GM23248 (cell line): Measurements from ENCODE around the gene RAF1. TPM values are rescaled to one million over a fixed set of nuclear protein-coding genes. Genes with fewer than 3 reads are reported as not detected.

Source experiments
- DNase-seq: peaks from one replicate; pipeline ENCODE4 v3.0.0-alpha.2; 2015
- H2AFZ ChIP-seq: fragments of 200-600 bp; sonication (generic); 2 replicates; pipeline ENCODE4 v1.6.1; 2016; ENCODE audit warnings: antibody characterized with exemption
- H3F3A ChIP-seq: fragments of 200-600 bp; sonication (generic); 2 replicates; pipeline ENCODE4 v1.6.1; 2016; ENCODE audit warnings: mild to moderate bottlenecking, antibody characterized with exemption, mixed run types; ENCODE audit not compliant: insufficient read depth
- H3K27ac ChIP-seq: fragments of 200-600 bp; sonication (generic); 2 replicates; pipeline ENCODE4 v1.5.1; 2016; ENCODE audit warnings: mild to moderate bottlenecking
- H3K27me3 ChIP-seq: fragments of 200-600 bp; sonication (generic); replicated peaks from 2 replicates; pipeline ENCODE4 v1.6.1; 2016; ENCODE audit warnings: mild to moderate bottlenecking; ENCODE audit not compliant: insufficient read depth
- H3K36me3 ChIP-seq: fragments of 200-600 bp; sonication (generic); 2 replicates; pipeline ENCODE4 v1.6.1; 2016; ENCODE audit warnings: low read depth, mild to moderate bottlenecking
- H3K4me1 ChIP-seq: fragments of 200-600 bp; sonication (generic); 2 replicates; pipeline ENCODE4 v1.6.1; 2016; ENCODE audit warnings: mild to moderate bottlenecking; ENCODE audit not compliant: insufficient read depth
- H3K4me2 ChIP-seq: fragments of 200-600 bp; sonication (generic); one replicate; pipeline ENCODE4 v1.6.1; 2016; ENCODE audit warnings: mild to moderate bottlenecking; ENCODE audit not compliant: unreplicated experiment
- H3K4me3 ChIP-seq: fragments of 200-600 bp; sonication (generic); 2 replicates; pipeline ENCODE4 v1.5.1; 2016; ENCODE audit warnings: mild to moderate bottlenecking
- H3K79me2 ChIP-seq: fragments of 200-600 bp; sonication (generic); 2 replicates; pipeline ENCODE4 v1.6.1; 2016; ENCODE audit warnings: mild to moderate bottlenecking; ENCODE audit not compliant: insufficient read depth
- H3K9ac ChIP-seq: fragments of 200-600 bp; sonication (generic); 2 replicates; pipeline ENCODE4 v1.6.1; 2016; ENCODE audit warnings: mild to moderate bottlenecking
- H3K9me2 ChIP-seq: fragments of 200-600 bp; sonication (generic); 2 replicates; pipeline ENCODE4 v1.6.1; 2016; ENCODE audit warnings: mixed run types, mild to moderate bottlenecking, moderate library complexity; ENCODE audit not compliant: insufficient read depth
- H3K9me3 ChIP-seq: fragments of 200-600 bp; sonication (generic); one replicate; pipeline ENCODE4 v1.6.1; 2017; ENCODE audit warnings: low read depth
- H4K20me1 ChIP-seq: fragments of 200-600 bp; sonication (generic); 2 replicates; pipeline ENCODE4 v1.6.0; 2016; ENCODE audit not compliant: insufficient read depth
- EZH2 ChIP-seq: fragments of 200-600 bp; sonication (generic); IDR thresholded peaks from 2 replicates; pipeline ENCODE4 v1.6.1; 2018; ENCODE audit warnings: antibody characterized with exemption, mild to moderate bottlenecking; ENCODE audit not compliant: insufficient read depth, poor library complexity, severe bottlenecking
- EZH2phosphoT487 ChIP-seq: fragments of 200-600 bp; sonication (generic); IDR thresholded peaks from 2 replicates; pipeline ENCODE4 v1.6.1; 2018; ENCODE audit warnings: antibody characterized with exemption, moderate library complexity, mild to moderate bottlenecking, low read depth; ENCODE audit not compliant: insufficient read depth
- WGBS, 2 experiments: methylation state at CpG; one replicate each; pipeline ENCODE4 v1.1.6; 2015 to 2017; ENCODE audit warnings: low lambda C conversion rate in 2 of 2, low coverage in 1 of 2; ENCODE audit errors: missing lambda C conversion rate in 2 of 2; 5-methylcytosine and 5-hydroxymethylcytosine counted together
- in situ Hi-C: fragments of 300-500 bp; cut with MboI; formaldehyde crosslinking; loops from 2 replicates; pipeline ENCODE4 v1.15.0; 2020
- polyA plus RNA-seq: library from polyadenylated mRNA; unstranded; fragments of >200 nt; fragmentation: Nextera tagmentation; extraction: Ambion mirVana; gene quantifications from 2 replicates; pipeline ENCODE4 v1.2.1, GENCODE V29; 2016
- total RNA-seq: library from RNA; depleted of rRNA; stranded (reverse); fragments of >200 nt; shearing (Covaris generic); gene quantifications from 2 replicates; pipeline ENCODE4 v1.2.3, GENCODE V29; 2014

RAF1 gene
- total and polyA plus RNA-seq, 2 experiments from 2014 or later: 57.3 to 87.4 TPM

DNA sequence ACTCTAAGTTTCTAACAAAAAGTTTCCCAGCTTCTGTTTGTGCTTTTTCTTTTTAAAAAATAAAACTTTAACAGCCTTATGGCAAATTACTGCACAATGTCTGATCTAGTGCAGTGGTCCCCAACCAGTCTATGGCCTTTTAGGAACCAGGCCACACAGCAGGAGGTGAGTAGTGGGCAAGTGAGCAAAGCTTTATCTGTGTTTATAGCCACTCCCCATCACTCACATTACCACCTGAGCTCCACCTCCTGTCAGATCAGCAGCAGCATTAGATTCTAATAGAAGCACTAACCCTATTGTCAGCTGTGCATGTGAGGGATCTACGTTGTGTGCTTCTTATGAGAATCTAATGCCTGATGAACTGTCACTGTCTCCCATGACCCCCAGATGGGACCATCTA is 101.5 kb downstream of the RAF1 start:
- no peaks in the 10 kb centered on the region for H3K9me3 ChIP-seq
- no peaks in the 10 kb centered on the region for H3K27me3 ChIP-seq
- H3K27ac ChIP-seq: no peak overlapping the region
- in situ Hi-C loops: no loop called here
- peaks cover 21% of the 10 kb centered on the region; the same call in 1 of the 2 replicates for H4K20me1 ChIP-seq
- 86 to 97% methylated on average over 1 of the region's 1 CpG for WGBS, 2 experiments
- no peak overlapping the region for H3K4me3 ChIP-seq
- no peak overlapping the region for H2AFZ ChIP-seq
- no peaks in the 10 kb centered on the region for H3K36me3 ChIP-seq
- no peak overlapping the region for H3K4me2 ChIP-seq
- H3K79me2 ChIP-seq: peaks cover 100% of the 10 kb centered on the region
- TF ChIP-seq EZH2 (no peak), EZH2phosphoT487 (no peak)
- H3K4me1 ChIP-seq: peaks cover 23% of the 10 kb centered on the region
- no peak overlapping the region for H3K9ac ChIP-seq
- DNase-seq: no peak
- no peaks in the 10 kb centered on the region for H3K9me2 ChIP-seq
- H3F3A ChIP-seq: peaks cover 18% of the 10 kb centered on the region

DNA sequence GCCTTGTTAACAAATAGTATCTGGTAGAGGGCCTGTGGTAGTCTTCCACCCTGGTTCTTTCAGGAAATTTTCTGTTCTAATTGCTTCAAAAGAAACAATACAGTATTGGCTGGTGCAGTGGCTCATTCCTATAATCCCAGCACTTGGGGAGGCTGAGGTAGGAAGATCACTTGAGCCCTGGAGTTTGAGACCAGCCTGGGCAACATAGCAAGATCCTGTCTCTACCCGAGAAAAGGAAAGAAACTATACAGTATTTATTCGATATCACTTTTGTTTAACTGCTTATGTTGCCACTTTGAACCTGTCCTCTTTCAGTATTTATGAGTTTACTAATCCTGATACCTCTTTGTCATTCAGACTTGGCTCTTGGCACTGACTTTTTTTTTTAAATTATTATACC is 102.5 kb downstream of the RAF1 start:
- TF ChIP-seq EZH2: no peak
- TF ChIP-seq EZH2phosphoT487: no peak
- no peak overlapping the region for H3K27ac ChIP-seq
- in situ Hi-C loops: no loop called here
- H3K9me3 ChIP-seq: no peaks in the 10 kb centered on the region
- H3K4me3 ChIP-seq: no peak overlapping the region
- H3K36me3 ChIP-seq: no peaks in the 10 kb centered on the region
- H3K4me1 ChIP-seq: peaks cover 23% of the 10 kb centered on the region
- H4K20me1 ChIP-seq: peaks cover 21% of the 10 kb centered on the region; the same call in 1 of the 2 replicates
- H3F3A ChIP-seq: peaks cover 20% of the 10 kb centered on the region
- no peak overlapping the region for H3K9ac ChIP-seq
- peaks cover 91% of the 10 kb centered on the region for H3K79me2 ChIP-seq
- no peak for DNase-seq
- no peaks in the 10 kb centered on the region for H3K9me2 ChIP-seq
- H2AFZ ChIP-seq: no peak overlapping the region
- H3K27me3 ChIP-seq: no peaks in the 10 kb centered on the region
- H3K4me2 ChIP-seq: no peak overlapping the region
- 74 to 79% methylated on average over 2 of the region's 2 CpGs for WGBS, 2 experiments

DNA sequence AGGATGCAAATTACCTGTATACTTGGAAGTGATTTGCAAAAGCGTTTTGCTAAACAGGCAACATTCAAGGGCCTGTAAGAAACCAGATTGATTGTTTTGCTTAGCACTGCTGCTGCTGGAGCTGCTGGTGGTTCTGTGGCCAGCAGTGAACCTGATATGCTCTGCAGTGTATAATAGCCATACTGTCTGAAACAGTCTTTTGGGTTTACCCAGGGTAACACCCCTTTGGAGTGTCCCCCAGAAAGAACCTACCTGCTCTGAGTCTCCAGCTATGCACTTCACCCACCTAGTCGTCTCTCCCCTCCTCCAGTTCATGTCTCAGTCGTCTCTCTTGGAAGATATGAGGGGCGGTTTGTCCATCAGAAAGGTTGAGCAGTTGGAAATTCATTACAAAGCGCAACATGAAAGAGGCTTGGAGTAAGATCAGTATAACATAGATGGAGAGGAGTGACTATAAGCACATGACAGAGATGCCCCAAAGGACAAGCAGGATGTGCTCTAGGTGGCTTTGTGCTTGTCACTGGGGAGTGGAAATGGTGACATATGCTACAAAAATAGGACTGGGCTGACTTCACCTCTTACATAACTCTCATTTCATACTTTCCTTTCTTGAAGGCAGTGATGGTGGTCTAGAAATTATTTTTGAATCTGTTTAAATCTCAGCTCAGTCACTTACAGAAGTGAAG is 103.3 kb downstream of the RAF1 start:
- in situ Hi-C loops: no loop called here
- H4K20me1 ChIP-seq: peaks cover 21% of the 10 kb centered on the region; the same call in 1 of the 2 replicates
- whole genome bisulfite sequencing, 2 experiments: 95 to 99% methylated on average over 5 of the region's 5 CpGs

DNA sequence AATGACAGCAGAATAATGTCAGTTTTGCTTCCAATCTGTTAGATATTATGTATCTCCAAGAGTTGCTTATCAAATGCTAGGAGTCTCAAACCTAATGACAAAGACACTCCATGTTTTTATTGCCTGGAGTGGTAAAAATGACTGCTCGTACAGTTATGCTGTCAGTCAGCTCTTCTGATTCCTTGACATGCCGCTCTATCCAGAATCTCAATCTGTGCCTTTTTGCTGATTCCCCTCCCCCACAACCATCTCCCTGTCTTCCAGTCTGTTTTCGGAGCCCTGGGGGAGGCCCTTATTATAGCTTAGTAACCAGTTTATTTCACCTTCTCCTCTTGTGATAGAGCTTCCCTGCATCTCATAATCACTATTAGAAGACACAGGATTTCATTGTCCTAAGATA is 104.4 kb downstream of the RAF1 start:
- Histone ChIP-seq H3K27ac (no peak overlapping the region), H3K27me3 (no peaks in the 10 kb centered on the region), H3K79me2 (peaks cover 72% of the 10 kb centered on the region), H3F3A (peaks cover 23% of the 10 kb centered on the region), H3K9me3 (no peaks in the 10 kb centered on the region), H3K36me3 (no peaks in the 10 kb centered on the region), H3K4me3 (peak overlapping the region; percentile 86; the same call in 1 of the 2 replicates), H3K4me1 (peaks cover 27% of the 10 kb centered on the region), H2AFZ (no peak overlapping the region), H4K20me1 (peaks cover 17% of the 10 kb centered on the region; the same call in 1 of the 2 replicates), H3K9me2 (no peaks in the 10 kb centered on the region), H3K9ac (0 out of 2 replicates have a peak overlapping the region, but pooled peaks have one; percentile 1), H3K4me2 (peak overlapping the region; percentile 98)
- DNase-seq: no peak
- WGBS, 2 experiments: 58 to 60% methylated on average over 3 of the region's 3 CpGs
- TF ChIP-seq EZH2: no peak
- TF ChIP-seq EZH2phosphoT487: no peak
- in situ Hi-C loops: no loop called here

More for the DNA sequence above, 103.3 kb downstream of the RAF1 start:
- Histone ChIP-seq H3K27ac (no peak overlapping the region), H3K9ac (no peak overlapping the region), H3K27me3 (no peaks in the 10 kb centered on the region), H3K4me1 (peaks cover 27% of the 10 kb centered on the region), H3K36me3 (no peaks in the 10 kb centered on the region), H3F3A (peaks cover 23% of the 10 kb centered on the region), H3K79me2 (peaks cover 84% of the 10 kb centered on the region), H3K4me3 (no peak overlapping the region), H3K9me2 (no peaks in the 10 kb centered on the region), H3K4me2 (no peak overlapping the region), H3K9me3 (no peaks in the 10 kb centered on the region), H2AFZ (no peak overlapping the region)
- TF ChIP-seq EZH2 (no peak), EZH2phosphoT487 (no peak)
- DNase-seq: no peak
